Body of pancreas (tissue), 4 donors: ENCODE measurements around the gene GPR137B. TPM values are rescaled to one million over a fixed set of nuclear protein-coding genes. Genes with fewer than 3 reads are reported as not detected.

ENCODE experiments used
- ATAC-seq: fragments of 150-250 bp; one replicate; pipeline ENCODE4 v1.9.1; 2016
- DNase-seq, 4 donors: peaks; one replicate each; pipeline ENCODE4 v3.0.0-alpha.2; 2019
- H3K27ac ChIP-seq, 4 donors: fragments of 200-600 bp; sonication (generic); 1 replicate in 3 of 4; 2 replicates in 1 of 4; pipeline versions ENCODE4 v1.5.1 to v1.6.1; 2016 to 2019; ENCODE audit warnings: mild to moderate bottlenecking in 1 of 4, mixed read lengths in 1 of 4, moderate library complexity in 1 of 4
- H3K27me3 ChIP-seq, 2 donors: fragments of 200-600 bp; sonication (generic); one replicate each; pipeline ENCODE4 v1.6.0; 2016; ENCODE audit warnings: mild to moderate bottlenecking in 1 of 2
- H3K36me3 ChIP-seq, 2 donors: fragments of 200-600 bp; sonication (generic); replicated peaks in 1 of 2; 2 replicates each; pipeline ENCODE4 v1.5.1; 2016; ENCODE audit warnings: low read depth in 2 of 2; ENCODE audit not compliant: insufficient read depth in 1 of 2
- H3K4me1 ChIP-seq: fragments of 200-600 bp; sonication (generic); one replicate; pipeline ENCODE4 v1.6.0; 2016
- H3K4me3 ChIP-seq, 2 donors: fragments of 200-600 bp; sonication (generic); 1 replicate in 1 of 2; 2 replicates in 1 of 2; pipeline ENCODE4 v1.5.1; 2016 to 2019
- H3K9me3 ChIP-seq, 3 donors: fragments of 200-600 bp; sonication (generic); 1 replicate in 2 of 3; 2 replicates in 1 of 3; pipeline ENCODE4 v1.5.1; 2016
- POLR2A ChIP-seq, 3 donors: fragments of 450-650 bp; IDR thresholded peaks; one replicate each; pipeline ENCODE4 v1.6.1; 2016; ENCODE audit warnings: antibody characterized with exemption in 3 of 3, mild to moderate bottlenecking in 2 of 3
- WGBS, 2 donors: methylation state at CpG; one replicate each; pipeline ENCODE4 v1.1.5; 2017; 5-methylcytosine and 5-hydroxymethylcytosine counted together
- intact Hi-C: fragments of 100-400 bp; cut with DNase I; formaldehyde crosslinking; loops from one replicate; pipeline ENCODE4 v1.15.1; 2023
- total RNA-seq, 2 donors: library from RNA; depleted of rRNA; stranded (reverse); fragments of >200 nt; gene quantifications; one replicate each; pipeline ENCODE4 v1.1.0, GENCODE V29; 2016
- TF ChIP-seq, protein P1 (sequence below), 7 experiments: fragments of 450-650 bp in 4 of 7; fragments of 200-600 bp in 3 of 7; sonication (generic) in 3 of 7; IDR thresholded peaks; one replicate each; pipeline ENCODE4 v1.5.1; 2016 to 2019; ENCODE audit warnings: antibody characterized with exemption in 7 of 7

Gene GPR137B
- total RNA-seq, 2 donors from 2014 or later = 3.3 to 3.9 TPM

GRCh38 chr1:236168716-236169429 is 26.5 kb downstream of the GPR137B start:
- H3K36me3 ChIP-seq = no peaks in the 10 kb centered on the region
- H3K27me3 ChIP-seq = no peaks in the 10 kb centered on the region
- no peak overlapping the region for H3K27ac ChIP-seq
- no peak overlapping the region for H3K4me3 ChIP-seq
- ATAC-seq = no peak
- intact Hi-C loops = no loop called here
- DNase-seq = peak in 1 of 4 donors; percentile 64
- H3K4me1 ChIP-seq = no peaks in the 10 kb centered on the region
- TF ChIP-seq, protein P1, sequence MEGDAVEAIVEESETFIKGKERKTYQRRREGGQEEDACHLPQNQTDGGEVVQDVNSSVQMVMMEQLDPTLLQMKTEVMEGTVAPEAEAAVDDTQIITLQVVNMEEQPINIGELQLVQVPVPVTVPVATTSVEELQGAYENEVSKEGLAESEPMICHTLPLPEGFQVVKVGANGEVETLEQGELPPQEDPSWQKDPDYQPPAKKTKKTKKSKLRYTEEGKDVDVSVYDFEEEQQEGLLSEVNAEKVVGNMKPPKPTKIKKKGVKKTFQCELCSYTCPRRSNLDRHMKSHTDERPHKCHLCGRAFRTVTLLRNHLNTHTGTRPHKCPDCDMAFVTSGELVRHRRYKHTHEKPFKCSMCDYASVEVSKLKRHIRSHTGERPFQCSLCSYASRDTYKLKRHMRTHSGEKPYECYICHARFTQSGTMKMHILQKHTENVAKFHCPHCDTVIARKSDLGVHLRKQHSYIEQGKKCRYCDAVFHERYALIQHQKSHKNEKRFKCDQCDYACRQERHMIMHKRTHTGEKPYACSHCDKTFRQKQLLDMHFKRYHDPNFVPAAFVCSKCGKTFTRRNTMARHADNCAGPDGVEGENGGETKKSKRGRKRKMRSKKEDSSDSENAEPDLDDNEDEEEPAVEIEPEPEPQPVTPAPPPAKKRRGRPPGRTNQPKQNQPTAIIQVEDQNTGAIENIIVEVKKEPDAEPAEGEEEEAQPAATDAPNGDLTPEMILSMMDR (IDR thresholded peaks at IDR 0.05) = peak in 1 of 7 experiments; percentile 10
- no peak for TF ChIP-seq POLR2A (IDR thresholded peaks at IDR 0.05)
- WGBS, 2 donors = 78 to 81% methylated on average over 10 of the region's 10 CpGs
- no peaks in the 10 kb centered on the region for H3K9me3 ChIP-seq

- H3K36me3 ChIP-seq = no peaks in the 10 kb centered on the region
- DNase-seq (no peak), ATAC-seq (no peak)
- intact Hi-C loops = no loop called here
- H3K9me3 ChIP-seq = no peaks in the 10 kb centered on the region
- H3K4me1 ChIP-seq = peaks cover 6% of the 10 kb centered on the region
- H3K4me3 ChIP-seq = no peak overlapping the region
- TF ChIP-seq, protein P1 (IDR thresholded peaks at IDR 0.05) = no peak
- TF ChIP-seq POLR2A (IDR thresholded peaks at IDR 0.05) = no peak
- H3K27me3 ChIP-seq = no peaks in the 10 kb centered on the region
- no peak overlapping the region for H3K27ac ChIP-seq
Observed at GRCh38 chr1:236172041-236172579, 29.8 kb downstream of the GPR137B start.

DNA sequence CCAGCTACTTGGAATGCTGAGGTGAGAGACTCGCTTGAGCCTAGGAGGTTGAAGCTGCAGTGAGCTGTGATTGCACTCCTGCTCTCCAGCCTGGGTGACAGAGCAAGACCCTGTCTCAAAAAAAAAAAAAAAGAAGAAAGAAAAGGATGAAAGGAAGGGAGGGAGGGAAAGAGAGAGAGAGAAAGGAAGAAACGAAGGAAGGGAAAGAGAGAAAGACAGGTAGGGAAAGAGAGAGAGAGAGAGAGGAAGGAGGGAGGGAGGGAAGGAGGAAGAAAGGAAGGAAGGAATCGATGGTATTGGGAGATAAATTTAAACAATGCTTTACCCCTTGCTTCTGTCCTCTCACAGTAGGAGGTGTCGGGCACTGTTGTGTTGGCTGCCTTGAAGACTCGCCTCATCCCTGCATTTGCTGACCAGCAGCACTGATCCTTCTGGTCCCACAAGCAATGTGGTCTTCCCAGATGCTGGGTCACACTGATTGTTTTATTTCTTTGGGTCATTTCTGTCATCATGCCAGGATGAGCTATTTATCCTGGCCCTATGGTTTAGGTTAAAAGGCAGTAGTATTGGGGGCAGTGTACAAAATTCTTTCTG is 30.9 kb downstream of the GPR137B start:
- no peak for DNase-seq
- Histone ChIP-seq H3K4me1 (peaks cover 6% of the 10 kb centered on the region), H3K9me3 (no peaks in the 10 kb centered on the region), H3K27ac (no peak overlapping the region), H3K27me3 (no peaks in the 10 kb centered on the region), H3K4me3 (no peak overlapping the region), H3K36me3 (no peaks in the 10 kb centered on the region)
- ATAC-seq = no peak
- intact Hi-C loops = no loop called here
- WGBS, 2 donors = 66 to 81% methylated on average over 5 of the region's 5 CpGs
- no peak for TF ChIP-seq POLR2A (IDR thresholded peaks at IDR 0.05)
- TF ChIP-seq, protein P1 (IDR thresholded peaks at IDR 0.05) = no peak

- Histone ChIP-seq H3K4me1 (peaks cover 6% of the 10 kb centered on the region), H3K36me3 (no peaks in the 10 kb centered on the region), H3K27me3 (no peaks in the 10 kb centered on the region), H3K27ac (peak overlapping the region in 3 of 4 donors; percentile 60 to 81 (median 80)), H3K9me3 (no peaks in the 10 kb centered on the region), H3K4me3 (no peak overlapping the region)
- TF ChIP-seq POLR2A (IDR thresholded peaks at IDR 0.05) = no peak
- TF ChIP-seq, protein P1 (IDR thresholded peaks at IDR 0.05) = no peak
- DNase-seq (no peak), ATAC-seq (no peak)
- intact Hi-C loops = no loop called here
- WGBS, 2 donors = 72 to 74% methylated on average over 12 of the region's 12 CpGs
Observed at GRCh38 chr1:236175642-236176336, 33.5 kb downstream of the GPR137B start.
